Measurements from ENCODE around the gene TOP3B. TPM values are rescaled to one million over a fixed set of nuclear protein-coding genes. Genes with fewer than 3 reads are reported as not detected.

TOP3B gene
- total and polyA plus RNA-seq, 9 of the 15 experiments (the other 6 are each of a cell fraction or from before 2014, with no cell fraction given) = 3.0 to 188 (median 112) TPM

- TF ChIP-seq THAP7 (CRISPR knock-in tag; IDR thresholded peaks at IDR 0.05) = no peak
- no peak for TF ChIP-seq ZNF311 (CRISPR knock-in tag; IDR thresholded peaks at IDR 0.05)
- TF ChIP-seq DACH1 (IDR thresholded peaks at IDR 0.05; ENCODE audit: partially characterized antibody) = no peak
- no peak for TF ChIP-seq DDX20 (tag; IDR thresholded peaks at IDR 0.05; ENCODE audit: low read depth)
- no peak for TF ChIP-seq MTA2 (IDR thresholded peaks at IDR 0.05; ENCODE audit: low read depth)
- no peak for TF ChIP-seq CREB5 (CRISPR knock-in tag; IDR thresholded peaks at IDR 0.05)
- no peak for TF ChIP-seq RAD51 (IDR thresholded peaks at IDR 0.05; ENCODE audit: borderline replicate concordance, low read depth)
- TF ChIP-seq KAT7 (CRISPR knock-in tag; IDR thresholded peaks at IDR 0.05; ENCODE audit: borderline replicate concordance) = no peak
- TF ChIP-seq ATF4 (CRISPR knock-in tag; IDR thresholded peaks at IDR 0.05) = no peak
- TF ChIP-seq ERF (CRISPR knock-in tag; IDR thresholded peaks at IDR 0.05) = 0 out of 2 replicates have a peak, but pooled peaks have one; percentile 21
- peak; percentile 50 for TF ChIP-seq WHSC1 (IDR thresholded peaks at IDR 0.05; ENCODE audit: low read length)
- TF ChIP-seq NFATC3 (IDR thresholded peaks at IDR 0.05) = no peak
- TF ChIP-seq GMEB1 (CRISPR knock-in tag; IDR thresholded peaks at IDR 0.05) = no peak
- no peak for TF ChIP-seq RBM15 (IDR thresholded peaks at IDR 0.05; ENCODE audit: insufficient read depth, low read length)
- no peak for TF ChIP-seq PML (IDR thresholded peaks at IDR 0.05; ENCODE audit: low read length)
- no peak; the same call in 1 of the 2 replicates for TF ChIP-seq PURB (CRISPR knock-in tag; IDR thresholded peaks at IDR 0.05; ENCODE audit: low read depth)
- TF ChIP-seq ADNP (tag; IDR thresholded peaks at IDR 0.05) = no peak
- TF ChIP-seq RBBP5 (IDR thresholded peaks at IDR 0.05; ENCODE audit: borderline replicate concordance, insufficient read depth, low read length, poor library complexity, severe bottlenecking) = no peak
- TF ChIP-seq KDM4B (IDR thresholded peaks at IDR 0.05; ENCODE audit: borderline replicate concordance in 2 of 2, low read depth in 1 of 2) = no peak
- no peak for TF ChIP-seq KLF10 (CRISPR knock-in tag; IDR thresholded peaks at IDR 0.05)
- no peak for TF ChIP-seq ZNF655 (CRISPR knock-in tag; IDR thresholded peaks at IDR 0.05)
- TF ChIP-seq FOSL1 (tag; conservative IDR thresholded peaks at IDR 0.05) = no peak
- no peak for TF ChIP-seq ZBED1 (IDR thresholded peaks at IDR 0.05)
Observed at GRCh38 chr22:21920341-21921183, 62.0 kb downstream of the TOP3B start (continued).
